Loucy (cell line): ENCODE results near the gene BSND.

Experiments used
- H2AFZ ChIP-seq: fragments of 200-600 bp; sonication (generic); 2 replicates; pipeline ENCODE4 v1.6.0; 2016; ENCODE audit warnings: antibody characterized with exemption, mild to moderate bottlenecking, low read length, moderate library complexity
- H3F3A ChIP-seq: fragments of 200-600 bp; 2 replicates; pipeline ENCODE4 v1.6.0; 2016; ENCODE audit warnings: antibody characterized with exemption, low read depth, mild to moderate bottlenecking
- H3K27me3 ChIP-seq: fragments of 200-600 bp; sonication (generic); 2 replicates; pipeline ENCODE4 v1.6.1; 2014; ENCODE audit warnings: low read length, mild to moderate bottlenecking; ENCODE audit not compliant: insufficient read depth, poor library complexity, severe bottlenecking
- H3K36me3 ChIP-seq: fragments of 200-600 bp; sonication (generic); 2 replicates; pipeline ENCODE4 v1.6.1; 2016; ENCODE audit warnings: low read length; ENCODE audit not compliant: insufficient read depth
- H3K4me1 ChIP-seq: fragments of 200-600 bp; sonication (generic); 2 replicates; pipeline ENCODE4 v1.5.1; 2014; ENCODE audit warnings: low read length, mild to moderate bottlenecking; ENCODE audit not compliant: insufficient read depth, poor library complexity, severe bottlenecking
- H3K4me2 ChIP-seq: fragments of 200-600 bp; sonication (generic); 2 replicates; pipeline ENCODE4 v1.6.0; 2014; ENCODE audit warnings: antibody characterized with exemption, low read length, low read depth, mild to moderate bottlenecking; ENCODE audit not compliant: poor library complexity, severe bottlenecking
- H3K4me3 ChIP-seq: fragments of 200-600 bp; sonication (generic); 2 replicates; pipeline ENCODE4 v1.5.1; 2014; ENCODE audit warnings: low read length, mild to moderate bottlenecking, mixed read lengths; ENCODE audit not compliant: poor library complexity, severe bottlenecking
- H3K79me2 ChIP-seq: fragments of 200-600 bp; sonication (generic); 2 replicates; pipeline ENCODE4 v1.6.1; 2014; ENCODE audit warnings: low read length; ENCODE audit not compliant: insufficient read depth
- H3K9ac ChIP-seq: fragments of 200-600 bp; sonication (generic); 2 replicates; pipeline ENCODE4 v1.6.0; 2014; ENCODE audit warnings: mild to moderate bottlenecking, low read depth, low read length, moderate library complexity; ENCODE audit not compliant: poor library complexity, severe bottlenecking
- H3K9me2 ChIP-seq: fragments of 200-600 bp; sonication (generic); replicated peaks from 2 replicates; pipeline ENCODE4 v1.6.1; 2016; ENCODE audit warnings: low read depth, low read length, mixed read lengths
- H3K9me3 ChIP-seq: fragments of 200-600 bp; sonication (generic); 2 replicates; pipeline ENCODE4 v1.6.1; 2014; ENCODE audit warnings: mild to moderate bottlenecking, antibody characterized with exemption, low read length, low read depth; ENCODE audit not compliant: insufficient read depth
- H4K20me1 ChIP-seq: fragments of 200-600 bp; sonication (generic); 2 replicates; pipeline ENCODE4 v1.6.0; 2014; ENCODE audit warnings: antibody characterized with exemption, low read length, mild to moderate bottlenecking; ENCODE audit not compliant: insufficient read depth, poor library complexity, severe bottlenecking
- EZH2phosphoT487 ChIP-seq: fragments of 200-600 bp; IDR thresholded peaks from 2 replicates; pipeline ENCODE4 v1.6.1; 2018; ENCODE audit warnings: antibody characterized with exemption, mild to moderate bottlenecking, moderate library complexity, borderline replicate concordance
- TF ChIP-seq, protein P1 (sequence below): fragments of 200-600 bp; sonication (generic); conservative IDR thresholded peaks from 2 replicates; pipeline ENCODE4 v1.5.1; 2014; ENCODE audit warnings: mild to moderate bottlenecking, antibody characterized with exemption, low read length

The BSND gene

DNA sequence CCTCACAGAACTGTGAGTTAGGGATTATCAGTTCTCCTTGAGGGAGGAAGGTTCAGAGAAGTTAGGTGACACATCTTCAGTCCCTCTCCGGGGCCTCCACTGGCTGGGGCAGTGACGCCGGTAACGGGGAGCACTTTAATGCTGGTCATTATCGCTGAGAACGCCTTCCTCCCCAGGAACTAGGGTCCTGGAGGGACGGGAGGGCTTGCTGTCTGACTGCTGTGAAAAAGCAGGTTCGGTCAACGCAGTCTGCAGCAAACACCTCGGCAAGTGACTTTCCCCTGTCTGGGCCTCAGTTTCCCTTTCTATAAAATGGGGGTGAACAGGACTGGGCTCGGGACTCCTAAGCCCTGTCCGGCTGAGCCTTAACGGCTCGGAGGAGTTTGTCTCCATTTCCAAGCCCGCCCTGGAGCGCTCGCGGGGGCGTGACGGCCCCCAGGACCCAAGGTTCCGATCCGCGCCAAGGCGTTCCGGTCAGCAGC is 18.6 kb upstream of the BSND start:
- H3K36me3 ChIP-seq, result no peaks in the 10 kb centered on the region
- no peaks in the 10 kb centered on the region for H3K9me3 ChIP-seq
- H3K4me2 ChIP-seq, result no peak overlapping the region
- H3K27me3 ChIP-seq, result no peaks in the 10 kb centered on the region
- no peak for TF ChIP-seq EZH2phosphoT487
- TF ChIP-seq, protein P1, sequence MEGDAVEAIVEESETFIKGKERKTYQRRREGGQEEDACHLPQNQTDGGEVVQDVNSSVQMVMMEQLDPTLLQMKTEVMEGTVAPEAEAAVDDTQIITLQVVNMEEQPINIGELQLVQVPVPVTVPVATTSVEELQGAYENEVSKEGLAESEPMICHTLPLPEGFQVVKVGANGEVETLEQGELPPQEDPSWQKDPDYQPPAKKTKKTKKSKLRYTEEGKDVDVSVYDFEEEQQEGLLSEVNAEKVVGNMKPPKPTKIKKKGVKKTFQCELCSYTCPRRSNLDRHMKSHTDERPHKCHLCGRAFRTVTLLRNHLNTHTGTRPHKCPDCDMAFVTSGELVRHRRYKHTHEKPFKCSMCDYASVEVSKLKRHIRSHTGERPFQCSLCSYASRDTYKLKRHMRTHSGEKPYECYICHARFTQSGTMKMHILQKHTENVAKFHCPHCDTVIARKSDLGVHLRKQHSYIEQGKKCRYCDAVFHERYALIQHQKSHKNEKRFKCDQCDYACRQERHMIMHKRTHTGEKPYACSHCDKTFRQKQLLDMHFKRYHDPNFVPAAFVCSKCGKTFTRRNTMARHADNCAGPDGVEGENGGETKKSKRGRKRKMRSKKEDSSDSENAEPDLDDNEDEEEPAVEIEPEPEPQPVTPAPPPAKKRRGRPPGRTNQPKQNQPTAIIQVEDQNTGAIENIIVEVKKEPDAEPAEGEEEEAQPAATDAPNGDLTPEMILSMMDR, result no peak
- no peak overlapping the region for H3K4me3 ChIP-seq
- H3K4me1 ChIP-seq, result no peaks in the 10 kb centered on the region
- no peaks in the 10 kb centered on the region for H4K20me1 ChIP-seq
- no peak overlapping the region for H3K9ac ChIP-seq
- H2AFZ ChIP-seq, result no peak overlapping the region
- no peaks in the 10 kb centered on the region for H3K79me2 ChIP-seq
- no peaks in the 10 kb centered on the region for H3K9me2 ChIP-seq
- H3F3A ChIP-seq, result no peaks in the 10 kb centered on the region

DNA sequence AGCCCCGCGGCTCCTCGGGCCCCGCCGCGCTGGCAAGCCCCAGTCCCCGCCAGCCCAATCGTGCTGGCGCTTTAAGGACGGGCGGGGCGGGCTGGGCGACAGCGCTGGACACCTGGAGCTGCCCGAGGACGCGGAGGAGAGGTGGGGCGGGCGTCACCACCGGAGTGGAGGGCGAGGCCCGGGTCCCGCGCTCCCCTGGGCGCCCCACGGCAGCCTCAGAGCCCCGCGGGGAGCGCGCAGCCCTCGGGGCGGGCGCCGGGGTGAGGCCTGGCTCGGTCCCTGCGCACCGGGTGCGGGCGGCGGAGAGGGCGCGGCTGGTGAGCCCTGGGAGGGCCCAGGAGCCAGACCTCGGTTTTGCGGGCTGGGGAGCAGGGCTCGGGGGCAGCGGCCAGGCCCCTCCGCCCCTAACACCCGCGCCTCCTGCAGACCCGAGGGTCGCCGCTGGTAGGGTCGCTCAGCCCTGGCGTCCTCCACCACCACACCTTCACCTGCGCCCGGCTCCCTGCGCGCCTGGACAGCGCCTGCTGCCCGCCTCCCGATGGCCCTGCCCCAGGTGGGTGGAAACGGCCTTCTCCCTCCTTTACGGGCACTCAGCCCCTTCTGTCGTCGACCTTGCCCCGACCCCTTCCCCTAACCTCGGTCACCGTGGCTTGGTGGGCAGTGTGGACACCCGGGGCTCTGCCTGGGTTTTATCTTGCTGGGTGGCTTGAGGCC is 18.0 kb upstream of the BSND start, which contains the start of gene TMEM61:
TMEM61 (plus strand) TSS at position 101 of the 714 bp plus-strand sequence; CDS start at position 539, 438 bp downstream.
- TF ChIP-seq, protein P1, result no peak
- no peak for TF ChIP-seq EZH2phosphoT487
- Histone ChIP-seq H3K79me2 (no peaks in the 10 kb centered on the region), H3K36me3 (no peaks in the 10 kb centered on the region), H3K4me1 (no peaks in the 10 kb centered on the region), H3F3A (no peaks in the 10 kb centered on the region), H3K4me3 (no peak within 1 kb of the TSS), H3K9ac (no peak within 1 kb of the TSS), H3K9me2 (no peaks in the 10 kb centered on the region), H2AFZ (no peak within 1 kb of the TSS), H3K9me3 (no peaks in the 10 kb centered on the region), H3K4me2 (no peak within 1 kb of the TSS), H3K27me3 (no peaks in the 10 kb centered on the region), H4K20me1 (no peaks in the 10 kb centered on the region)

DNA sequence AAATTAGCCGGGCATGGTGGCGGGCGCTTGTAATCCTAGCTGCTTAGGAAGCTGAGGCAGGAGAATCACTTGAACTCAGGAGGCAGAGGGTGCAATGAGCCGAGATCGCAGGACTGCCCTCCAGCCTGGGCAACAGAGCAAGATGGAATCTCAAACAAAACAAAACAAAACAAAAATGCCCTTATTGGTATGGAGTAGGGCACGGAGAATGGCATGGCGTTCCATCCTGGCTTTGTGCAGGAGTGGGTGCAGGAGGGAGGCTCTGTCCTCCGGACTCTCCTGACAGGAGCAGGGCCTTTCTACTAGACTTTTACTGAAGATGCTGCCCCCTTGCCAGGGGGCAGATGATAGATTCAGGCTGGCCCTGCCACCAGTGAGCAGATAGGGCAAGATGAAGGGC is 17.3 kb upstream of the BSND start:
- H2AFZ ChIP-seq, result no peak overlapping the region
- no peak overlapping the region for H3K4me2 ChIP-seq
- H3K4me3 ChIP-seq, result no peak overlapping the region
- TF ChIP-seq, protein P1, result no peak
- no peak for TF ChIP-seq EZH2phosphoT487
- H3F3A ChIP-seq, result no peaks in the 10 kb centered on the region
- H3K4me1 ChIP-seq, result no peaks in the 10 kb centered on the region
- no peaks in the 10 kb centered on the region for H4K20me1 ChIP-seq
- H3K9ac ChIP-seq, result no peak overlapping the region
- no peaks in the 10 kb centered on the region for H3K9me2 ChIP-seq
- H3K27me3 ChIP-seq, result no peaks in the 10 kb centered on the region
- H3K79me2 ChIP-seq, result no peaks in the 10 kb centered on the region
- H3K36me3 ChIP-seq, result no peaks in the 10 kb centered on the region
- H3K9me3 ChIP-seq, result no peaks in the 10 kb centered on the region
